Hematopoietic multipotent progenitor cell treated with erythropoietin and hydrocortisone succinate and interleukin-3 and kit ligand, for 4 days (in vitro differentiated cells): ENCODE data around the gene TNNT1.
"Not testable (repeated sequence)": the region's sequence is repeated elsewhere in the genome, so short reads cannot be mapped to it uniquely, and the experiment has no call there.

ENCODE experiments used
- DNase-seq: peaks from one replicate; pipeline ENCODE4 v3.0.0-alpha.2; 2015

The TNNT1 gene

DNA sequence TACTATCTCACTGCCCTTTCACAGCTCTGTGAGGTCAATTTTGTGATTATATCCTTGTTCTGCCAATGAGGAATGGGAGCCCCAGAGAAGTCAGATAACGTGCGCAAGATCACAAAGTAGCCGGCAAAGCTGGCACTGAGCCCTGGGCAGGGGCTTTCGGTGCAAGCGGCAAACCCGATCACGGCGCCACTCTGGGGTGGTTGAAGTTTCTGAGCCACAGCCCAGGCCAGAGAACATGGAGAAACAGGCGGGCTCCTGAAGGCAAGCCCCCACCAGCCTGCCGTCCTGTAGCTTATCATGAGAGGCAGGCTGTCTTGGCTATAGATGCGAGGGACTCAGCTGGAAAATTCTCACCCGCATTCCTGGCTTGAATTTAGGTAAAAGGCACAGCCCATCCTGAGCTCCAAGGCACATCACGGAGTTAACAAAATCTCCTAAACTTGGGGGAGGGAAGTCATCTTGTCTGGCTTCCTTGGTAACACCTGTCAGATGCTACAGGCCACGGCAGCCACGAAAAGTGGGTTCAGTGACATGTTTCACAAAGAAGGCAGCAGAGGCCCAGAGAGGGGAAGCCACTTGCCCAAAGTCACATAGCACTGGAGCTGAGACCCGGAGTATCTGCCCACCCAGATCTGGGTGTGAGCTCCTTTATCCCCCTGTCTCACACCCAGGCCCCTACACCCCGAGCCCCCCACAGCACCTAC is 12.5 kb downstream of the TNNT1 start:
- DNase-seq = no peak

DNA sequence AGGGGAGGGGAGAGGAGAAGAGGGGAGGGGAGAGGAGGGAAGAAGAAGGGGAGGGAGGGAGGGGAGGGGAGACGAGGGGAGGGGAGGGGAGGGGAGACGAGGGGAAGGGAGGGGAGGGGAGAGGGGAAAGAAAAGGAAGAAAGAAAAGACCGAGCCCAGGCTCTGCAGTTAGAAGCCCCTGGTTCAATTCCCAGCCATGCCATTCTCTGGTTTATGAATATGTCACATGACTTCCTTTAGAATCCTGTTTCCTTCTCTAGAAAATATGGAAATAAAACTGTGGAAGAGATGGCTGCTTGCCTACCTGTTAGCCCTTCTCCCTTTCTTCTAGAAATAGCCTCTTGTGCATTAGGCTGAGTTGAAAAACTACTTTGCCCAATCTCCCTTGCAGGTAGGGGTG is 14.3 kb downstream of the TNNT1 start:
- no peak for DNase-seq

- peak; percentile 53 for DNase-seq
These were observed 15.2 kb downstream of the TNNT1 start for GRCh38 chr19:55133639-55134444.

DNA sequence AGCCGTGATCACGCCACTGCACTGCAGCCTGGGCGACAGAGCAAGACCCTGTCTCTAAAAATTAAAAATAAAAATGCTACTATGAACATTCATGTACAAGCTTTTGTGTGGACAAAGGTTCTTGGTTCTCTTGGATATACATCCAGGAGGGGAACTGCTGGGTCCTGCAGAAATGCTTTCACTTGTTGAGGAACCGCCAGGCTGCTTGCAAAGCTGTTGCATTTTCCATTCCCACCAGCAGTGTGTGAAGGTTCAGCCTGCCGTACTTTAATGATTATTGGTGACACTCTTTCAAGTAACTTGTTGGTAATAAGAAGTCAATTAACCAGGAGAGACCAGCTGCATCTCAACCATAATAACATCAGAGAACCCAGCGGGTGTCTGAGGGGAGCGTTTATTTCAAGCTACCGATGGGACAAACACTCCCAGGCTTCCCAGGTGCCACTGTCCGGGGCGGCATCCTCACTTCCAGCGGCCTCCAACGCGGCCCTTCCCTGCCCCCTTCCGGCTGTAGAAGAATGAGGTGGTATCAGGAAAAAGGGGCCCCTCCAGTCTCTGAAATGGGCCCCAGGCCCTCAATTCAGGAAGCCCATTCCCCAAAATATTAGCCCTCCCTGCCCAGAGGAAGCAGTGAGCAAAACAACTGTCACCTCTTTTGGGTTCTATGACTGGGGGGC is 16.4 kb downstream of the TNNT1 start:
- peak; percentile 43 for DNase-seq

GRCh38 chr19:55131421-55131820 is 17.6 kb downstream of the TNNT1 start:
- DNase-seq = no peak

DNA sequence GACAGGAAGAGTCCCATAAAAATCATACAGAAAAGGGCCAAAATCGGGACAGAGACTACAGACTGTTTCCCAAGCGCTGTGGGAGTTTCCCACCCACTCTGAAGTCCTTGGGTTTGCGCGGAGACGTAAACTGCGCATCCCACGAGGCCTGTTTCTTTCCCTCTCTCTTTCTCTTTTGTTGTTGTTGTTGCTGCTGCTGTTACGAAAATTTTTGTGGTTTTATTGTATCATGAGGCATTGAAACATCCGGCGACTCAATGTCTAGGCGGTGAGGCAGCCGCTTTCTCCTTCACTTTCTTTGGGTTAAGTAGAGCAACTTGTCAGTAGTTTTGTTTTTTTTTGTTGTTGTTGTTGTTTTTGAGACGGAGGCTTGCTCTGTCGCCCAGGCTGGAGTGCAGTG is 30.0 kb downstream of the TNNT1 start:
- DNase-seq = peak; percentile 50

- DNase-seq = peak; percentile 84
These were observed 30.5 kb downstream of the TNNT1 start for GRCh38 chr19:55118401-55118991.

GRCh38 chr19:55117663-55118391 is 31.2 kb downstream of the TNNT1 start:
- DNase-seq = peak; percentile 100

DNA sequence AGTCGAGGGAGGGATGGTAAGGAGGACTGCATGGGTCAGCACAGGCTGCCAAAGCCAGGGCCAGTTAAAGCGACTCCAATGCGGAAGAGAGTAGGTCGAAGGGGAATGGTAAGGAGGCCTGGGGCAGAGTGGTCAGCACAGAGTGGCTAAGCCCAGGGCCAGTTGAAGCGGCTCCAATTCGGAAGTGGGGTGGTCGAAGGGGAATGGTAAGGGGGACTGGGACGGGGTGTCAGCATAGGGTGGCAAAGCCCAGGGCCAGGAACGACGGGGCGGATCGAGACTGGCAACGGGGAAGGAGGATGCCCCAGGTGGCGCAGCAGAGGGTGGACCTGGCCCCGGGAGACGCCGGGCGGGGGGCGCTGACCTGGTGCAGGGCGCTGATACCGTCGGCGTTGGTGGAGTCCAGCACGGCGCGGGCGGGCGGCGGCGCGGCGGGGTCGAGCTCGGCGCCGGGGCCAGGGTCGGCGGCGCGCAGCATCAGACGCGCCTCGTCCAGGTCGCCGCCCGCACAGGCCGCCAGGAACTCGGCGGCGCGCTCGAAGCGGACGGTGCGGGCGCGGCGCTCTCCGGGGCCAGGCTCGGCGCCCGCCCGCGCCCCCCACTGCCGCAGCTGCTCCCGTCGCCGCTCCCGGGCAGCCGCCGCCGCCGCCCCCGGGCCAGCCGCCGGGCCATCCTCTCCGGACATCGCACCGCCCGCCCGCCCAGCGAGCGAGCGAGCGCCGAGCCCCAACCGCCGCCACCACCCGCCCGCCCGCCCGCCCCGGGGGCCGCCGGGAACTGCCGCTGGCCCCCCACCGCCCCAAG is 31.9 kb downstream of the TNNT1 start, which contains the start of gene PPP1R12C:
TSS of gene PPP1R12C (minus strand) at position 779 of the 804 bp plus-strand sequence. CDS start at position 685, 94 bp downstream.
- peak; percentile 17 for DNase-seq

DNA sequence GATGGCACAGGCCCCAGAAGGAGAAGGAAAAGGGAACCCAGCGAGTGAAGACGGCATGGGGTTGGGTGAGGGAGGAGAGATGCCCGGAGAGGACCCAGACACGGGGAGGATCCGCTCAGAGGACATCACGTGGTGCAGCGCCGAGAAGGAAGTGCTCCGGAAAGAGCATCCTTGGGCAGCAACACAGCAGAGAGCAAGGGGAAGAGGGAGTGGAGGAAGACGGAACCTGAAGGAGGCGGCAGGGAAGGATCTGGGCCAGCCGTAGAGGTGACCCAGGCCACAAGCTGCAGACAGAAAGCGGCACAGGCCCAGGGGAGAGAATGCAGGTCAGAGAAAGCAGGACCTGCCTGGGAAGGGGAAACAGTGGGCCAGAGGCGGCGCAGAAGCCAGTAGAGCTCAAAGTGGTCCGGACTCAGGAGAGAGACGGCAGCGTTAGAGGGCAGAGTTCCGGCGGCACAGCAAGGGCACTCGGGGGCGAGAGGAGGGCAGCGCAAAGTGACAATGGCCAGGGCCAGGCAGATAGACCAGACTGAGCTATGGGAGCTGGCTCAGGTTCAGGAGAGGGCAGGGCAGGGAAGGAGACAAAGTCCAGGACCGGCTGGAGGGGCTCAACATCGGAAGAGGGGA is 32.7 kb downstream of the TNNT1 start:
- DNase-seq = peak; percentile 81

DNA sequence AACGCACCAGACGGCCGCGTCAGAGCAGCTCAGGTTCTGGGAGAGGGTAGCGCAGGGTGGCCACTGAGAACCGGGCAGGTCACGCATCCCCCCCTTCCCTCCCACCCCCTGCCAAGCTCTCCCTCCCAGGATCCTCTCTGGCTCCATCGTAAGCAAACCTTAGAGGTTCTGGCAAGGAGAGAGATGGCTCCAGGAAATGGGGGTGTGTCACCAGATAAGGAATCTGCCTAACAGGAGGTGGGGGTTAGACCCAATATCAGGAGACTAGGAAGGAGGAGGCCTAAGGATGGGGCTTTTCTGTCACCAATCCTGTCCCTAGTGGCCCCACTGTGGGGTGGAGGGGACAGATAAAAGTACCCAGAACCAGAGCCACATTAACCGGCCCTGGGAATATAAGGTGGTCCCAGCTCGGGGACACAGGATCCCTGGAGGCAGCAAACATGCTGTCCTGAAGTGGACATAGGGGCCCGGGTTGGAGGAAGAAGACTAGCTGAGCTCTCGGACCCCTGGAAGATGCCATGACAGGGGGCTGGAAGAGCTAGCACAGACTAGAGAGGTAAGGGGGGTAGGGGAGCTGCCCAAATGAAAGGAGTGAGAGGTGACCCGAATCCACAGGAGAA is 33.5 kb downstream of the TNNT1 start:
- peak; percentile 43 for DNase-seq

DNA sequence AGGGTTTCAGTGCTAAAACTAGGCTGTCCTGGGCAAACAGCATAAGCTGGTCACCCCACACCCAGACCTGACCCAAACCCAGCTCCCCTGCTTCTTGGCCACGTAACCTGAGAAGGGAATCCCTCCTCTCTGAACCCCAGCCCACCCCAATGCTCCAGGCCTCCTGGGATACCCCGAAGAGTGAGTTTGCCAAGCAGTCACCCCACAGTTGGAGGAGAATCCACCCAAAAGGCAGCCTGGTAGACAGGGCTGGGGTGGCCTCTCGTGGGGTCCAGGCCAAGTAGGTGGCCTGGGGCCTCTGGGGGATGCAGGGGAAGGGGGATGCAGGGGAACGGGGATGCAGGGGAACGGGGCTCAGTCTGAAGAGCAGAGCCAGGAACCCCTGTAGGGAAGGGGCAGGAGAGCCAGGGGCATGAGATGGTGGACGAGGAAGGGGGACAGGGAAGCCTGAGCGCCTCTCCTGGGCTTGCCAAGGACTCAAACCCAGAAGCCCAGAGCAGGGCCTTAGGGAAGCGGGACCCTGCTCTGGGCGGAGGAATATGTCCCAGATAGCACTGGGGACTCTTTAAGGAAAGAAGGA is 34.4 kb downstream of the TNNT1 start:
- DNase-seq = no peak

GRCh38 chr19:55113570-55114039 is 35.4 kb downstream of the TNNT1 start:
- DNase-seq = peak; percentile 21

GRCh38 chr19:55112777-55113569 is 36.0 kb downstream of the TNNT1 start:
- DNase-seq = no peak

- DNase-seq = no peak
These were observed 36.7 kb downstream of the TNNT1 start for GRCh38 chr19:55112246-55112776.

- DNase-seq = no peak
These were observed 37.7 kb downstream of the TNNT1 start for GRCh38 chr19:55111238-55111831.

DNA sequence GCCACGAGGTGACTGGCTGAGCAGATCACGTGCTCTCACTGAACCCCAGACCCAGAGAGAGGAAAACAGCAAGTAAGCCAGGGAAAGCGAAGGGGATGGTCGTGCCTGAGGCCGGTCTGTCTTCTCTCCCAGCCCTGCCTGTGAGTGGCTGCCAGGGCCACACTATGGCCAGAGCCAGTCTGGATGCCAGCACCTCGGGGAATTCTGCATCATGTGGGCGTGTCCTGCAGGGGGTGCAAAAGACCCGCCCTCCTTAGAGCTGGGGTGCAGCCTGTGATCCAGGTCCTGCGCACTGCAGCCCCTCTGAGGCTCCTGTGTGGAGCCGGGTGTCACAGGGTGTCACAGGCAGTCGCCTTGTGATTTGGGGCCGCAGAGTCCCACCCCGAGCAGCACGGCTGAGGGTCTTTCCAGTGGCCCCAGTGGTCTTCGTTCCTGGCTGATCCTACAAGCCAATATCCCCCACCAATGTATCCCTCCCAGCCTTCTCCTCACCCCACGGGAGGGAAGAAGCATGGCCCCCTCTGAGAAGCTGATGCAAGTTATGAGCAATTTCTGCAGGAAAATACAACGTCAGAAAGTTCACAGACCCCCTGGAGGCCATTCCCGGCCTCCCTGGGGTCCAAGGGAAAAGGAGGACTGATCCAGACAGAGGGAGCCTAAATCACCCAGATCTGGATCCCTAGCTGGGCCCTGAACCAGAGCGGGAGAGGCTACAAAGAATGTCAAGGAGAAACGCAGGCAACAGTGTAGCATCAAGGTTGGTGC is 39.3 kb downstream of the TNNT1 start:
- no peak for DNase-seq

- not testable (repeated sequence) for DNase-seq
These were observed 41.8 kb downstream of the TNNT1 start for GRCh38 chr19:55107252-55107651.
